Common myeloid progenitor, CD34-positive (primary cell): ENCODE results near the gene MACO1.

Experiments used
- CTCF ChIA-PET: fragments of 350-600 bp; sonication (Branson Sonifier 250); formaldehyde crosslinking; loops from one replicate; lab custom pipeline; 2021; ENCODE audit warnings: antibody characterized with exemption; lab: Charles Lee
- POLR2A ChIA-PET: fragments of 350-600 bp; sonication (Branson Sonifier 250); formaldehyde crosslinking; loops from one replicate; lab custom pipeline; 2021; ENCODE audit warnings: antibody characterized with exemption; lab: Charles Lee
- DNase-seq, 3 donors: peaks; one replicate each; pipeline versions ENCODE4 v3.0.0 to v3.0.0-alpha.2; 2013
- H3K27ac ChIP-seq, 2 experiments: 1 replicate in 1 of 2; 2 replicates in 1 of 2; pipeline ENCODE4 v1.7.0; 2013; ENCODE audit warnings: inconsistent platforms in 2 of 2, low read length in 2 of 2, mild to moderate bottlenecking in 2 of 2, low read depth in 1 of 2, moderate library complexity in 1 of 2; ENCODE audit not compliant: severe bottlenecking in 2 of 2, insufficient read depth in 1 of 2, poor library complexity in 1 of 2
- H3K27me3 ChIP-seq, 5 experiments: replicated peaks in 2 of 5; 1 replicate in 3 of 5; 2 replicates in 2 of 5; pipeline versions ENCODE4 v1.6.1 to v1.7.0; 2013; ENCODE audit warnings: low read length in 4 of 5, mild to moderate bottlenecking in 2 of 5, moderate library complexity in 2 of 5, inconsistent platforms in 1 of 5; ENCODE audit not compliant: insufficient read depth in 5 of 5, control insufficient read depth in 4 of 5
- H3K36me3 ChIP-seq, 4 experiments: 1 replicate in 2 of 4; 2 replicates in 2 of 4; pipeline versions ENCODE4 v1.6.1 to v1.7.0; 2013; ENCODE audit warnings: low read length in 3 of 4, control low read depth in 1 of 4, mild to moderate bottlenecking in 1 of 4; ENCODE audit not compliant: control insufficient read depth in 4 of 4, insufficient read depth in 4 of 4
- H3K4me1 ChIP-seq, 4 experiments: 1 replicate in 3 of 4; 2 replicates in 1 of 4; pipeline versions ENCODE4 v1.6.1 to v1.7.1; 2013; ENCODE audit warnings: low read length in 3 of 4, mild to moderate bottlenecking in 3 of 4, control low read depth in 1 of 4, inconsistent platforms in 1 of 4, moderate library complexity in 1 of 4; ENCODE audit not compliant: control insufficient read depth in 4 of 4, insufficient read depth in 4 of 4; ENCODE audit errors: control extremely low read depth in 1 of 4
- H3K4me3 ChIP-seq, 7 experiments: 1 replicate in 4 of 7; 2 replicates in 3 of 7; pipeline versions ENCODE4 v1.5.1 to v1.7.0; 2013; ENCODE audit warnings: mild to moderate bottlenecking in 7 of 7, low read length in 6 of 7, moderate library complexity in 6 of 7, inconsistent platforms in 2 of 7, low read depth in 2 of 7, control low read depth in 1 of 7; ENCODE audit not compliant: insufficient read depth in 4 of 7, control insufficient read depth in 1 of 7; ENCODE audit errors: extremely low read depth in 1 of 7
- H3K9me3 ChIP-seq, 5 experiments: 1 replicate in 4 of 5; 2 replicates in 1 of 5; pipeline versions ENCODE4 v1.6.1 to v1.7.1; 2013; ENCODE audit warnings: low read length in 4 of 5, mild to moderate bottlenecking in 2 of 5, inconsistent platforms in 1 of 5, low read depth in 1 of 5, moderate library complexity in 1 of 5; ENCODE audit not compliant: control insufficient read depth in 4 of 5, insufficient read depth in 2 of 5; ENCODE audit errors: control extremely low read depth in 1 of 5
- WGBS: methylation state at CpG from one replicate; pipeline ENCODE4 v1.1.5; 2013; ENCODE audit not compliant: insufficient coverage; 5-methylcytosine and 5-hydroxymethylcytosine counted together

The MACO1 gene

DNA sequence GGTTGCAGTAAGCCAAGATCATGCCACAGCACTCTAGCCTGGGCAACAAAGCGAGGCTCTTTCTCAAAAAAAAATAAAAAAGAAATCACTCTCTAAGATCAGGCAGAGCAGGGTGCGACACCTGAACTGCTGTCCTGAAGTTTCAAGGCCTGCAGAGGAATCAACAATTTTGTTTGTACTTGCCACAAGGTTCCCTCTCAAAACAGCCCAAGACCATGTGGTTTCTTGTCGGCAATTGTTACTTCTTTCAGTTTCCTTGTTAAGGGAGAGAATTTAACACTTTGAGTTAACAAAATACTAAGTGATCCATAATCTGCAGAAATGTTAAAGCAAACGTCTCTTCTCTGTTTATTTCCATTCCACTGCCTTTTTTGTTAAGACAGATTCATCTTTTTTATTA, 36.5 kb downstream of the MACO1 start:
- WGBS: 40% methylated on average over 3 of the region's 4 CpGs
- H3K27ac ChIP-seq: no peak overlapping the region
- H3K27me3 ChIP-seq: no peaks in the 10 kb centered on the region
- H3K9me3 ChIP-seq: no peaks in the 10 kb centered on the region
- peaks cover 0 to 23% (median 2%) of the 10 kb centered on the region in 4 experiments for H3K36me3 ChIP-seq
- CTCF ChIA-PET: interaction anchor here (1.0 kb wide), 1 partner anchor 34 kb away, joined by 3 read pairs; no protein-coding TSS in a partner anchor
- peaks cover 3 to 26% (median 14%) of the 10 kb centered on the region in 4 experiments for H3K4me1 ChIP-seq
- H3K4me3 ChIP-seq: peak overlapping the region in 1 of 7 experiments; percentile 14
- peak in 2 of 3 donors; percentile 33 to 57 for DNase-seq
- POLR2A ChIA-PET: no interaction called here

DNA sequence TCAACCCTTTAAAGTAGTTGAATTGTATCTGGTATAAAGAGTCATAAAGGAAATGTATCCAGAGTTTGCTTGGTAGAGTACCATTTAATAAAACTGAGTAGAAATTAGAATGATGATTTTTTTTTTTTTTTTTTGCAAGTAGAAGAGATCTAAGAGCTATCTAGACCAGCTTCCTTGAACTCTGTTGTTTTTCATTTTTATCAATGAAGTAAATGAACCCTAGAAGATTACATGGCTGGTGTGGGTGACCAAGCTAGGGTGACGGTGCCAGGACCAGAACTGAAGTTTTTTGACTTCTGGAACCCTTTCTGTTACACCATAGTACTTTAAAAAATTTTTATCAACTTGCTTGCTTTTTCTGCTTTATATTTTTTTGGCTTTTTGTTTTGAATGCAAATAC, 36.9 kb downstream of the MACO1 start:
- H3K27me3 ChIP-seq: no peaks in the 10 kb centered on the region
- H3K4me3 ChIP-seq: peak overlapping the region in 1 of 7 experiments; percentile 14
- no peaks in the 10 kb centered on the region for H3K9me3 ChIP-seq
- ChIA-PET POLR2A (interaction anchor here (0.7 kb wide), 1 partner anchor 295 kb away, joined by 5 read pairs; no protein-coding TSS in a partner anchor), CTCF (interaction anchor here (1.1 to 2.5 kb wide), 4 partner anchors 19 to 51 kb away, joined by 3 to 10 read pairs (median 4); no protein-coding TSS in a partner anchor)
- H3K4me1 ChIP-seq: peaks cover 0 to 21% (median 10%) of the 10 kb centered on the region in 4 experiments
- peak overlapping the region in 1 of 2 experiments; percentile 34 for H3K27ac ChIP-seq
- WGBS: no CpG with 5 or more reads among the region's 1 CpG
- DNase-seq: no peak
- peaks cover 0 to 23% (median 2%) of the 10 kb centered on the region in 4 experiments for H3K36me3 ChIP-seq

GRCh38 chr1:25468033-25468432, 37.3 kb downstream of the MACO1 start:
- Histone ChIP-seq H3K4me1 (peaks cover 0 to 17% (median 6%) of the 10 kb centered on the region in 4 experiments), H3K4me3 (no peak overlapping the region), H3K9me3 (no peaks in the 10 kb centered on the region), H3K27ac (peak overlapping the region in 1 of 2 experiments; percentile 34), H3K27me3 (no peaks in the 10 kb centered on the region), H3K36me3 (peaks cover 0 to 23% (median 2%) of the 10 kb centered on the region in 4 experiments)
- CTCF ChIA-PET: interaction anchor here (1.1 to 2.5 kb wide), 5 partner anchors 17 to 51 kb away, joined by 3 to 10 read pairs (median 4); no protein-coding TSS in a partner anchor
- POLR2A ChIA-PET: interaction anchor here (0.7 kb wide), 1 partner anchor 296 kb away, joined by 5 read pairs; no protein-coding TSS in a partner anchor
- DNase-seq: peak in 1 of 3 donors; percentile 31

DNA sequence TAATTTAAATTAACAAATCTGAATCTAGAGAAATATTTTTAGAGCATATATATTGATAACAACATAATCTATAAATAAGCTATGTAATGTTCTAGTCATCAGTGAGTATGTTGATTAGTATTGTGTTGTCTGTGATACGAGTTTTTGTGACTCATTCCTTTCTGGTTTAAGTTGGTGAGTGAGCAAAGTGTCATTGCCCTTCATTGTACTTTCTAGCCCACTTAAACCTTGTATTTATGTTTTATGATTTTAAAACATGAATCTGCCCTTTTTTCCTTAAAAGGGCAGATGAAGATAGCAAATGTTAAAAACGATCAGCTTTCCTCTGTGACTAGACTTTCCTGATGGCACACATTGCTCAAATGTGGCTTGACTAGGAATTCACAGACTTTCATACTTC, 38.5 kb downstream of the MACO1 start:
- Histone ChIP-seq H3K4me3 (no peak overlapping the region), H3K9me3 (no peaks in the 10 kb centered on the region), H3K27ac (no peak overlapping the region), H3K36me3 (peaks cover 0 to 23% (median 2%) of the 10 kb centered on the region in 4 experiments), H3K4me1 (peaks cover 0 to 21% (median 7%) of the 10 kb centered on the region in 4 experiments), H3K27me3 (no peaks in the 10 kb centered on the region)
- WGBS: 67% methylated on average over 1 of the region's 2 CpGs
- POLR2A ChIA-PET: no interaction called here
- CTCF ChIA-PET: interaction anchor here (1.2 to 2.5 kb wide), 2 partner anchors 16 to 18 kb away, joined by 4 to 10 read pairs; no protein-coding TSS in a partner anchor
- DNase-seq: no peak

DNA sequence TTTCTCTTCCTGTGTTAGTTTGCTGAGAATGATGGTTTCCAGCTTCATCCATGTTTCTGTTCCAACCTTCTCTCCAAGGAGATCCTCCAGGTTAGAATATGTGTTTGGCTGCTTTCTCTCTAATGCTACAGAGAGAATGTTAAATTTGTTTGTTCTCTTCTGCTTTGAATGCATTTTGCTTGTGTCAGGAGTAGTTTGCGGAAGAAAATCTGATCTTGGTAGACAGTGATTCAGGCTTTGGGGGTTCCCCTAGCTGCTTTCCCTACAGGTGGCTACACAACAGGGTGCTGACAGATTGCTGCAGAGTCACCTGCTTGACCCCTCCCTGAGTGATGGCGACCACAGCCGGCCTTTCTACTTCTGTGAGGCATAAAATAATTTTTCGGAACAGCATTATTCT, 41.8 kb downstream of the MACO1 start:
- ChIA-PET POLR2A (no interaction called here), CTCF (interaction anchor here (1.3 kb wide), 2 partner anchors 10 to 56 kb away, joined by 3 read pairs; no protein-coding TSS in a partner anchor)
- peaks cover 0 to 18% (median 2%) of the 10 kb centered on the region in 4 experiments for H3K36me3 ChIP-seq
- no peak overlapping the region for H3K27ac ChIP-seq
- no peak for DNase-seq
- H3K9me3 ChIP-seq: no peaks in the 10 kb centered on the region
- no peaks in the 10 kb centered on the region for H3K27me3 ChIP-seq
- whole genome bisulfite sequencing: 88% methylated on average over 1 of the region's 4 CpGs
- H3K4me3 ChIP-seq: no peak overlapping the region
- peaks cover 2 to 23% (median 10%) of the 10 kb centered on the region in 4 experiments for H3K4me1 ChIP-seq

DNA sequence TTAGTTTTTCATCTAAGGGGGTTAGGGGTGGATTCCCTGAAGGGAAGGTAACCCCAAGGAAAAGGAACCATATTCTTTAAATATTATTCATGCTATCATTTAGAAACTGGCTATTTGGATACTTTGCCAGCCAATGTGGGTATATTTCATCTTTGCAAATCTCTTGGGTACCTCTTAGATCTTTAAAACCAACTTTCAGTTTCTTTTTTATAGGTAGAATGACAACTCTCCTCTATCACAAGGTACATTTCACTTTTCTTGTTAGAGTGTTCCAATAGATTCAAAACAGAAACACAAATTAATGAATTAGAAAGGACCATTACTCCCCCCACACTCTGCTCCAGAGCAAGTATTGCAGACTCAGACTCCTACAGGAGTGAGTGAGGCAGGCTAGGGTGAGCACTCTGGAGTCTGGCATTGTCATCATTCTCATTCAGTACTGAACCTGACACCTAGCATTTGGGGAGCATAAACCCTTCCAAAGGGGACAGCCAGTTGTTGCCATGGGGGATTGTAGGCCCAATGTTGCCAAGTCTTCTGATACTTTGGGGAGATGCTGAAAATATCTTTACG, 43.0 kb downstream of the MACO1 start:
- DNase-seq: peak in 1 of 3 donors; percentile 8
- WGBS: 100% methylated on average over 1 of the region's 1 CpG
- H3K4me1 ChIP-seq: peaks cover 2 to 24% (median 9%) of the 10 kb centered on the region in 4 experiments
- POLR2A ChIA-PET: no interaction called here
- CTCF ChIA-PET: no interaction called here
- H3K9me3 ChIP-seq: no peaks in the 10 kb centered on the region
- H3K27ac ChIP-seq: peak overlapping the region in 1 of 2 experiments; percentile 40
- no peaks in the 10 kb centered on the region for H3K27me3 ChIP-seq
- no peak overlapping the region for H3K4me3 ChIP-seq
- H3K36me3 ChIP-seq: peaks cover 0 to 10% (median 1%) of the 10 kb centered on the region in 4 experiments
